Measurements from ENCODE around the gene ZKSCAN8.

The ZKSCAN8 gene

DNA sequence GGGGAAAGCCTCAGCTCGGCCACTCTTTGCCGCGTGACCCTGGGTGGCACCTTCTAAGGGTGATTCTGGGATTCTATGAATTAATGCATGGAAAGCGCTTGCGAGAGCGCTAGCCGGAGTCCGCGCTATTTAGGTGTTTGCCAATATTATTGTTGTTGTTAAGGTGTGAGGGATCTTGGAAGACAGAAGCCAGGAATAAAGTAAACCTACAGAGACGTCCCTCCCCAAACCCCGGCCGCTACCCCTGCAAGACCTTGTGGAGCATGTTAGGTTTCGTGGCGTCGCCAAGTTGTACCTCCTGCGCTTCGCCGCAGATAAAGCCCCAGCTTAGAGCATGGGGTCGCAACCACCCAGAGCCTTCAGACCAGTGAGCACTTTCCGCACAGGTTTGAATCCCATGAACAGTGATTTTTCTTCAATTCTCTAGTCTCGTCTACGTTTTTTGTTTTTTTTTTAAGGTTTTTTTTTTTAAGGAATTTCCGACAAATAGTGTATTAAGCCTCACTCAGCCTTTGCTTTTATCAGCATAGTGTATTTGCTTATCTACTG lies 66.5 kb downstream of the ZKSCAN8 start:
- H3K4me3 ChIP-seq (ENCODE audit: low read depth, low read length): peak overlapping the region; percentile 45
- no peaks in the 10 kb centered on the region for H3K36me3 ChIP-seq (ENCODE audit: control insufficient read depth, insufficient read depth, low read length)
- no peaks in the 10 kb centered on the region for H3K9me3 ChIP-seq (ENCODE audit: control insufficient read depth, insufficient read depth, low read length)
- H3K9ac ChIP-seq (ENCODE audit: low read depth, low read length): no peak overlapping the region
- peaks cover 85% of the 10 kb centered on the region for H3K27me3 ChIP-seq (ENCODE audit: control insufficient read depth, insufficient read depth, low read length)
- peaks cover 2% of the 10 kb centered on the region for H3K4me1 ChIP-seq (ENCODE audit: control insufficient read depth, insufficient read depth, low read length)
